Breast epithelium (tissue), 4 donors: Measurements from ENCODE around the gene MACROD2. TPM values are rescaled to one million over a fixed set of nuclear protein-coding genes. Genes with fewer than 3 reads are reported as not detected.

Source experiments
- DNase-seq, 2 donors: peaks; one replicate each; pipeline ENCODE4 v3.0.0-alpha.2; 2019; ENCODE audit warnings: low spot score in 2 of 2
- H3K27ac ChIP-seq, 2 donors: fragments of 200-600 bp; sonication (generic) in 1 of 2; one replicate each; pipeline ENCODE4 v1.5.1; 2016 to 2019; ENCODE audit warnings: mild to moderate bottlenecking in 1 of 2
- H3K27me3 ChIP-seq, 2 donors: fragments of 200-600 bp; sonication (generic) in 1 of 2; one replicate each; pipeline versions ENCODE4 v1.5.1 to v1.6.0; 2017 to 2019; ENCODE audit warnings: control low read depth in 1 of 2, mild to moderate bottlenecking in 1 of 2
- H3K36me3 ChIP-seq: fragments of 200-600 bp; one replicate; pipeline ENCODE4 v1.5.1; 2019
- H3K4me1 ChIP-seq, 2 donors: fragments of 200-600 bp; sonication (generic); one replicate each; pipeline ENCODE4 v1.5.1; 2016 to 2019; ENCODE audit warnings: control low read depth in 1 of 2
- H3K4me3 ChIP-seq, 3 donors: fragments of 200-600 bp; sonication (generic); 1 replicate in 2 of 3; 2 replicates in 1 of 3; pipeline ENCODE4 v1.5.1; 2016 to 2019; ENCODE audit warnings: mild to moderate bottlenecking in 3 of 3, moderate library complexity in 2 of 3
- H3K9me3 ChIP-seq, 2 donors: fragments of 200-600 bp; sonication (generic) in 1 of 2; one replicate each; pipeline ENCODE4 v1.5.1; 2016 to 2019; ENCODE audit warnings: control low read depth in 1 of 2
- POLR2A ChIP-seq: fragments of 450-650 bp; IDR thresholded peaks from one replicate; pipeline ENCODE4 v1.6.1; 2016; ENCODE audit warnings: antibody characterized with exemption, mild to moderate bottlenecking, moderate library complexity
- POLR2AphosphoS5 ChIP-seq, 3 donors: sonication (generic); formaldehyde crosslinking; IDR thresholded peaks; one replicate each; pipeline ENCODE4 v1.6.1; 2017; ENCODE audit warnings: antibody characterized with exemption in 3 of 3
- intact Hi-C: fragments of 100-400 bp; cut with DNase I; formaldehyde crosslinking; loops from one replicate; pipeline ENCODE4 v1.15.1; 2023; ENCODE audit warnings: low total_unique reads
- total RNA-seq, 3 donors: library from RNA; depleted of rRNA; stranded (reverse); fragments of >200 nt; gene quantifications; one replicate each; pipeline ENCODE4 v1.1.0, GENCODE V29; 2016
- TF ChIP-seq, protein P1 (sequence below), 3 donors: fragments of 450-650 bp; IDR thresholded peaks; one replicate each; pipeline ENCODE4 v1.5.1; 2016 to 2017; ENCODE audit warnings: antibody characterized with exemption in 3 of 3, mild to moderate bottlenecking in 3 of 3, moderate library complexity in 3 of 3

The MACROD2 gene
- total RNA-seq, 3 donors from 2014 or later: 6.7 to 26.8 (median 8.8) TPM

DNA sequence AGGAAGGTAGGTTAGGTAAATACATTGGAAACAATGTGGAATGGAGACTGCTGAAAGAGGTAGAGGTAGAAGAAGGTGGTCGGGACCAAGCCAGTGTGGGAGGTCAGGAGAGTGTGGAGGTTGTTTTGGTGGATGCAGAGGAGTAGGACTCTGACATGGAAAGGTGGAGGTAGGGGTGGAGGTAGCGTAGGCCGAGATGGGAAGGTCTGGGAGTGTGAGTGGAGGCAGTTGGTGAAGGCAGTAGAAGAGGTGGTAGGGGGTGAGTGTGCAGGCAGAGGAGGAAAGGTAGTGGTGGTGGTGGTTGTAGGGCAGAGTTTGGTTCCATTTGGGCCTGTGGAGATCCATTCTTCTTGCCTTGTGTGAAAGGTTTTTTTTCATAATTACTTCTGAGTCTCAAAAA lies 941.7 kb downstream of the MACROD2 start:
- peaks cover 0 to 12% of the 10 kb centered on the region in 2 donors for H3K9me3 ChIP-seq
- H3K27me3 ChIP-seq: no peaks in the 10 kb centered on the region
- H3K4me1 ChIP-seq: no peaks in the 10 kb centered on the region
- H3K4me3 ChIP-seq: no peak overlapping the region
- DNase-seq: no peak
- intact Hi-C loops: no loop called here
- no peak overlapping the region for H3K27ac ChIP-seq
- no peaks in the 10 kb centered on the region for H3K36me3 ChIP-seq
- TF ChIP-seq POLR2A: no peak
- TF ChIP-seq, protein P1, sequence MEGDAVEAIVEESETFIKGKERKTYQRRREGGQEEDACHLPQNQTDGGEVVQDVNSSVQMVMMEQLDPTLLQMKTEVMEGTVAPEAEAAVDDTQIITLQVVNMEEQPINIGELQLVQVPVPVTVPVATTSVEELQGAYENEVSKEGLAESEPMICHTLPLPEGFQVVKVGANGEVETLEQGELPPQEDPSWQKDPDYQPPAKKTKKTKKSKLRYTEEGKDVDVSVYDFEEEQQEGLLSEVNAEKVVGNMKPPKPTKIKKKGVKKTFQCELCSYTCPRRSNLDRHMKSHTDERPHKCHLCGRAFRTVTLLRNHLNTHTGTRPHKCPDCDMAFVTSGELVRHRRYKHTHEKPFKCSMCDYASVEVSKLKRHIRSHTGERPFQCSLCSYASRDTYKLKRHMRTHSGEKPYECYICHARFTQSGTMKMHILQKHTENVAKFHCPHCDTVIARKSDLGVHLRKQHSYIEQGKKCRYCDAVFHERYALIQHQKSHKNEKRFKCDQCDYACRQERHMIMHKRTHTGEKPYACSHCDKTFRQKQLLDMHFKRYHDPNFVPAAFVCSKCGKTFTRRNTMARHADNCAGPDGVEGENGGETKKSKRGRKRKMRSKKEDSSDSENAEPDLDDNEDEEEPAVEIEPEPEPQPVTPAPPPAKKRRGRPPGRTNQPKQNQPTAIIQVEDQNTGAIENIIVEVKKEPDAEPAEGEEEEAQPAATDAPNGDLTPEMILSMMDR (IDR thresholded peaks at IDR 0.05): no peak
- TF ChIP-seq POLR2AphosphoS5 (IDR thresholded peaks at IDR 0.05): no peak

DNA sequence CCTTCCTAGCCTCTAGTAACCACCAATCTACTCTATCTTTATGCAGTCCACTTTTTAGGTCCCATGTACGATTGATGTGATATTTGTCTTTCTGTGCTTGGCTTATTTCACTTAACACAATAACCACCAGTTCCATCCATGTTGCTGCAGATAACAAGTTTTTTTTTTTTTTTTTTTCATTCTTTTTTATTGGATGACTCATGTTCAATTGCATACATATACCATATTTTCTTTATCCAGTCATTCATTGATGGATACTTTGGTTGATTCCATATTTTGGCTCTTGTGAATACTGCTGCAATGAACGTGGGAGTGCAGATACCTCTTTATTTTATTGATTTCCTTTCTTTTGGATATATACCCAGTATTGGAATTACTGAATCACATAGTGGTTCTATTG lies 942.5 kb downstream of the MACROD2 start:
- TF ChIP-seq POLR2A (no peak), POLR2AphosphoS5 (IDR thresholded peaks at IDR 0.05) (no peak)
- TF ChIP-seq, protein P1 (IDR thresholded peaks at IDR 0.05): no peak
- intact Hi-C loops: no loop called here
- no peaks in the 10 kb centered on the region for H3K36me3 ChIP-seq

DNA sequence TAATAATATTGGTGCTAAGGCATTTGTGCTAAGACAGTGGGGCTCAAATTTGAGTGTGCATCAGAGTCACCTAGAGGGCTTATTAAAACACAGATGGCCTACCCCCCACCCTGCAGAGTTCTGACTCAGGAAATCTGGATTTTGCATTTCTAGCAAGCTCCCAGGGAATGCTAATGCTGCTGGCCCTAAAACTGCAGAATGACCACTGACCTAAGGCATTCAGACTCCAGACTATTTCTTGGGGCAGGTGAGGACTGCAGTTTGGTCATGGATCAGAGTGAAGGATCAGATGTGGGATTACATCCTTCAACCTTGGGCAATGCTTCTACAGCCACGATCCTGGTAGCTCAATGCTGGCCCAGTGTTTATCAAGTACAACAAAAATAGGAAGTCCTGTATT lies 952.2 kb downstream of the MACROD2 start:
- Histone ChIP-seq H3K9me3 (no peaks in the 10 kb centered on the region), H3K27me3 (no peaks in the 10 kb centered on the region), H3K4me1 (no peaks in the 10 kb centered on the region), H3K27ac (no peak overlapping the region), H3K36me3 (no peaks in the 10 kb centered on the region), H3K4me3 (no peak overlapping the region)
- TF ChIP-seq, protein P1 (IDR thresholded peaks at IDR 0.05): no peak
- TF ChIP-seq POLR2AphosphoS5 (IDR thresholded peaks at IDR 0.05): no peak
- TF ChIP-seq POLR2A: no peak
- DNase-seq: no peak
- intact Hi-C loops: no loop called here

More for the DNA sequence above, 942.5 kb downstream of the MACROD2 start:
- no peak for DNase-seq
- H3K4me1 ChIP-seq: no peaks in the 10 kb centered on the region
- H3K9me3 ChIP-seq: peaks cover 0 to 12% of the 10 kb centered on the region in 2 donors
- no peak overlapping the region for H3K27ac ChIP-seq
- H3K4me3 ChIP-seq: no peak overlapping the region
- no peaks in the 10 kb centered on the region for H3K27me3 ChIP-seq

DNA sequence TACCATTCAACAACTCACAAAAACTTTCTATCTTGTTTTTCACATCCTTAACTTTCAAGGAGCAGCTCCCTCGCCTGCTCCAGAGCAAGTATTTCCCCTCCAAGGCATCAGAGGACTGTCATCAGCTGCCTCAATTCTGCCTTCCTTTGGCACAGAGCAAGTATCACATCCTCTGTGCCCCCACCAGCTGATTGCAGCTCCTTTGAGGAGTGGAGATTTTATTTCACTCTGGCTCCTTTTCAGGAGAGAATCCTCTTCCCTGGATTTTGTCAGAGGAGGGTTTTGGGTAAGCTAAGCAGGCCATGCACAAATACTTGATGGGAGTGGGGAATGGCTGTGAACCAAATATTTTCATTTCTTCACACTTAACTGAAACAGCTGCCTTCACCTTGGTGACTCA lies 952.6 kb downstream of the MACROD2 start:
- Histone ChIP-seq H3K36me3 (no peaks in the 10 kb centered on the region), H3K27ac (no peak overlapping the region), H3K4me1 (no peaks in the 10 kb centered on the region), H3K27me3 (no peaks in the 10 kb centered on the region), H3K9me3 (no peaks in the 10 kb centered on the region), H3K4me3 (no peak overlapping the region)
- TF ChIP-seq, protein P1 (IDR thresholded peaks at IDR 0.05): no peak
- no peak for TF ChIP-seq POLR2A
- TF ChIP-seq POLR2AphosphoS5 (IDR thresholded peaks at IDR 0.05): no peak
- DNase-seq: no peak
- intact Hi-C loops: no loop called here

DNA sequence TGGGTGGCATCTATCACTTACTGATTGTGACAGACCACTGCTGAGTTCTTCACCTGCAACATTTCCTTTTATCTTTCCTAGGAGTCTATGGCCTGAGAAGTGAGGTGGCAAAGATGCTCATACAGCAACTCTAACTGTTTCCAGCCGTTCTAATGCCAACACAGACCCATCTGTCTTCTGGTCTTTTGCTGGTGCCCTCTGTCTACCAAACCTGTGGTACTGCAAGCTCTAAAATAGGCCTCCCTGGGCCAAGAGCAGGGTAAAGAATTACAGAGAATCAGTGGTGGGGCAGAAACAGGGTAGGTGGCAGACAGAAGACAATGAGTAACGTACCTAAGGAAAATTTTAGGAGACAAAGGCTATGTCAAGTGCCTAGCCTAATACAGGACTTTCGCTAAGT lies 953.1 kb downstream of the MACROD2 start:
- no peaks in the 10 kb centered on the region for H3K4me1 ChIP-seq
- no peaks in the 10 kb centered on the region for H3K27me3 ChIP-seq
- no peaks in the 10 kb centered on the region for H3K36me3 ChIP-seq
- TF ChIP-seq POLR2A (no peak), POLR2AphosphoS5 (IDR thresholded peaks at IDR 0.05) (no peak)
- TF ChIP-seq, protein P1 (IDR thresholded peaks at IDR 0.05): no peak
- H3K4me3 ChIP-seq: no peak overlapping the region
- intact Hi-C loops: no loop called here
- no peak for DNase-seq
- no peak overlapping the region for H3K27ac ChIP-seq
- H3K9me3 ChIP-seq: no peaks in the 10 kb centered on the region
